DMS53 treated with DMSO at 0.1 percent for 48 hours (cell line): Measurements from ENCODE around the gene TRIM34.
"Not testable (repeated sequence)": the region's sequence is repeated elsewhere in the genome, so short reads cannot be mapped to it uniquely, and the experiment has no call there.

Source experiments
- DNase-seq: peaks from one replicate; lab custom pipeline; 2025; ENCODE audit not compliant: unreplicated experiment; lab: John Stamatoyannopoulos, UW

TRIM34 gene

GRCh38 chr11:5624489-5625279 lies at the start of gene TRIM34:
Gene TRIM34, plus strand, starts transcription at chr11:5625001. Its CDS starts 7,331 bp downstream, at chr11:5632332.
- DNase-seq, result no peak

- DNase-seq, result no peak
These were observed 49.6 kb upstream of the TRIM34 start for GRCh38 chr11:5575152-5575551.

- DNase-seq, result no peak
These were observed 47.7 kb upstream of the TRIM34 start for GRCh38 chr11:5577101-5577500.

- DNase-seq, result no peak
These were observed 44.2 kb upstream of the TRIM34 start, which contains the start of gene OR52B6 for GRCh38 chr11:5580577-5580976. Gene OR52B6, plus strand, starts transcription at chr11:5580877. Its CDS starts 0 bp downstream, at chr11:5580877.

GRCh38 chr11:5581014-5581413 lies 43.8 kb upstream of the TRIM34 start:
- DNase-seq, result no peak

- not testable (repeated sequence) for DNase-seq
These were observed 40.3 kb upstream of the TRIM34 start for GRCh38 chr11:5584458-5584857.

- not testable (repeated sequence) for DNase-seq
These were observed 34.9 kb upstream of the TRIM34 start for GRCh38 chr11:5589906-5590305.

- DNase-seq, result no peak
These were observed 33.2 kb upstream of the TRIM34 start for GRCh38 chr11:5591613-5592012.

GRCh38 chr11:5592615-5593014 lies 32.2 kb upstream of the TRIM34 start:
- DNase-seq, result no peak

- DNase-seq, result no peak
These were observed 31.7 kb upstream of the TRIM34 start for GRCh38 chr11:5593146-5593545.

GRCh38 chr11:5596607-5597201 lies 28.1 kb upstream of the TRIM34 start, which contains the start of gene TRIM6:
Gene TRIM6, plus strand, starts transcription at chr11:5596637. Its CDS starts 261 bp downstream, at chr11:5596898.
- peak; percentile 7 for DNase-seq

- no peak for DNase-seq
These were observed 26.8 kb upstream of the TRIM34 start for GRCh38 chr11:5597953-5598352.

GRCh38 chr11:5600374-5600851 lies 24.4 kb upstream of the TRIM34 start:
- peak; percentile 13 for DNase-seq

- DNase-seq, result not testable (repeated sequence)
These were observed 22.0 kb upstream of the TRIM34 start for GRCh38 chr11:5602791-5603190.

GRCh38 chr11:5603326-5603725 lies 21.5 kb upstream of the TRIM34 start:
- DNase-seq, result no peak

- DNase-seq, result no peak
These were observed 19.9 kb upstream of the TRIM34 start for GRCh38 chr11:5604896-5605295.

GRCh38 chr11:5605849-5606248 lies 19.0 kb upstream of the TRIM34 start:
- no peak for DNase-seq

GRCh38 chr11:5608808-5609207 lies 16.0 kb upstream of the TRIM34 start:
- no peak for DNase-seq

- DNase-seq, result no peak
These were observed 14.4 kb upstream of the TRIM34 start for GRCh38 chr11:5610446-5610845.

GRCh38 chr11:5611627-5612026 lies 13.2 kb upstream of the TRIM34 start:
- DNase-seq, result no peak

- no peak for DNase-seq
These were observed 6.0 kb upstream of the TRIM34 start for GRCh38 chr11:5618807-5619206.
